A673 (cell line): Measurements from ENCODE around the gene PKIB. TPM values are rescaled to one million over a fixed set of nuclear protein-coding genes. Genes with fewer than 3 reads are reported as not detected.

Experiments
- BruUV-seq: library from RNA; stranded (reverse); fragments of 400-500 nt; replicated peaks from 2 replicates; lab custom pipeline; 2021; lab: Mats Ljungman, UMichigan
- CTCF ChIA-PET: fragments of 300-600 bp; sonication (Branson Sonifier 250); formaldehyde crosslinking; loops from one replicate; lab custom pipeline; 2022; ENCODE audit warnings: antibody characterized with exemption; lab: Charles Lee
- POLR2A ChIA-PET: fragments of 300-600 bp; sonication (Branson Sonifier 250); formaldehyde crosslinking; loops from one replicate; lab custom pipeline; 2022; ENCODE audit warnings: antibody characterized with exemption; ENCODE audit not compliant: low non-redundant PET; lab: Charles Lee
- DNase-seq: peaks from one replicate; pipeline ENCODE4 v3.0.0-alpha.2; 2015; ENCODE audit warnings: low spot score
- H3K27ac ChIP-seq: fragments of 200-600 bp; sonication (generic); 2 replicates; pipeline ENCODE4 v1.5.1; 2016; ENCODE audit warnings: mixed run types, low read depth, mild to moderate bottlenecking, mixed read lengths, antibody characterized with exemption, low read length; ENCODE audit not compliant: poor library complexity, severe bottlenecking
- H3K27me3 ChIP-seq: fragments of 200-600 bp; sonication (generic); replicated peaks from 2 replicates; pipeline ENCODE4 v1.6.1; 2017; ENCODE audit warnings: mixed run types, low read depth, mild to moderate bottlenecking, mixed read lengths, antibody characterized with exemption, low read length; ENCODE audit not compliant: insufficient read depth, poor library complexity
- H3K36me3 ChIP-seq: fragments of 200-600 bp; sonication (generic); 2 replicates; pipeline ENCODE4 v1.6.1; 2016; ENCODE audit warnings: mixed run types, mild to moderate bottlenecking, mixed read lengths, antibody characterized with exemption, low read length; ENCODE audit not compliant: insufficient read depth, poor library complexity, severe bottlenecking
- H3K4me1 ChIP-seq: fragments of 200-600 bp; sonication (generic); 2 replicates; pipeline ENCODE4 v1.6.1; 2017; ENCODE audit warnings: mixed run types, mild to moderate bottlenecking, mixed read lengths, antibody characterized with exemption, low read length; ENCODE audit not compliant: insufficient read depth, poor library complexity, severe bottlenecking
- H3K4me3 ChIP-seq: fragments of 200-600 bp; sonication (generic); 2 replicates; pipeline ENCODE4 v1.5.1; 2016; ENCODE audit warnings: low read depth, mixed run types, mild to moderate bottlenecking, mixed read lengths, low read length; ENCODE audit not compliant: poor library complexity, severe bottlenecking
- H3K9me3 ChIP-seq: fragments of 200-600 bp; sonication (generic); 2 replicates; pipeline ENCODE4 v1.6.1; 2016; ENCODE audit warnings: mixed run types, low read depth, mild to moderate bottlenecking, mixed read lengths, antibody characterized with exemption, low read length; ENCODE audit not compliant: poor library complexity, severe bottlenecking
- CTCF ChIP-seq: fragments of 300-800, 200-600 bp; sonication (generic); conservative IDR thresholded peaks from 2 replicates; pipeline ENCODE4 v1.5.1; 2017; ENCODE audit warnings: low read depth, mild to moderate bottlenecking, antibody characterized with exemption, low read length, moderate library complexity, mixed read lengths
- EZH2 ChIP-seq: fragments of 200-600 bp; sonication (generic); IDR thresholded peaks from 2 replicates; pipeline ENCODE4 v1.6.1; 2017; ENCODE audit warnings: borderline replicate concordance, low read depth, mild to moderate bottlenecking, mixed read lengths, antibody characterized with exemption, low read length; ENCODE audit not compliant: poor library complexity, severe bottlenecking
- intact Hi-C: fragments of 100-400 bp; cut with micrococcal nuclease; formaldehyde crosslinking; loops from one replicate; pipeline ENCODE4 v1.10.0; 2022; ENCODE audit not compliant: unreplicated experiment
- total RNA-seq: library from RNA; stranded (reverse); gene quantifications from 2 replicates; pipeline ENCODE4 v1.2.3, GENCODE V29; 2021

Gene PKIB
- total RNA-seq, 1 experiment from 2014 or later = 11.5 TPM

- H3K4me3 ChIP-seq = no peak overlapping the region
- BruUV-seq = no TSS peak
- H3K4me1 ChIP-seq = no peaks in the 10 kb centered on the region
- TF ChIP-seq CTCF (no peak), EZH2 (no peak)
- no peaks in the 10 kb centered on the region for H3K27me3 ChIP-seq
- POLR2A ChIA-PET = no interaction called here
- no peak overlapping the region for H3K27ac ChIP-seq
- CTCF ChIA-PET = no interaction called here
- H3K36me3 ChIP-seq = no peaks in the 10 kb centered on the region
- no peaks in the 10 kb centered on the region for H3K9me3 ChIP-seq
- DNase-seq = no peak
- intact Hi-C loops = no loop called here
Observed at GRCh38 chr6:122704066-122704465, 93.9 kb downstream of the PKIB start.

- BruUV-seq = no TSS peak
- Histone ChIP-seq H3K36me3 (no peaks in the 10 kb centered on the region), H3K9me3 (no peaks in the 10 kb centered on the region), H3K4me3 (no peak overlapping the region), H3K27ac (no peak overlapping the region), H3K4me1 (peaks cover 5% of the 10 kb centered on the region), H3K27me3 (no peaks in the 10 kb centered on the region)
- intact Hi-C loops = no loop called here
- ChIA-PET CTCF (no interaction called here), POLR2A (no interaction called here)
- no peak for DNase-seq
- TF ChIP-seq EZH2 (no peak), CTCF (no peak)
Observed at GRCh38 chr6:122709922-122710512, 99.8 kb downstream of the PKIB start.

- DNase-seq = no peak
- CTCF ChIA-PET = no interaction called here
- Histone ChIP-seq H3K9me3 (no peaks in the 10 kb centered on the region), H3K4me1 (peaks cover 5% of the 10 kb centered on the region), H3K27me3 (no peaks in the 10 kb centered on the region), H3K27ac (no peak overlapping the region), H3K4me3 (no peak overlapping the region), H3K36me3 (no peaks in the 10 kb centered on the region)
- POLR2A ChIA-PET = no interaction called here
- intact Hi-C loops = no loop called here
- TF ChIP-seq CTCF (no peak), EZH2 (no peak)
- BruUV-seq = no TSS peak
Observed at GRCh38 chr6:122710908-122711635, 100.9 kb downstream of the PKIB start.
